Trophoblast cell (in vitro differentiated cells and primary cell): ENCODE results near the gene VSIG4.

Source experiments
- DNase-seq, 2 donors: peaks; one replicate each; pipeline ENCODE4 v3.0.0-alpha.2; 2016
- H2AFZ ChIP-seq: 2 replicates; pipeline ENCODE4 v1.6.1; 2013; ENCODE audit warnings: low read length, moderate library complexity, mild to moderate bottlenecking; ENCODE audit not compliant: insufficient read depth, poor library complexity
- H2AK5ac ChIP-seq: 2 replicates; pipeline ENCODE4 v1.6.1; 2013; ENCODE audit warnings: mild to moderate bottlenecking, low read length
- H2BK120ac ChIP-seq: 2 replicates; pipeline ENCODE4 v1.6.1; 2013; ENCODE audit warnings: low read length, mild to moderate bottlenecking, moderate library complexity; ENCODE audit not compliant: insufficient read depth, poor library complexity
- H2BK12ac ChIP-seq: 2 replicates; pipeline ENCODE4 v1.6.1; 2013; ENCODE audit warnings: mild to moderate bottlenecking, low read length, moderate library complexity
- H2BK5ac ChIP-seq: 2 replicates; pipeline ENCODE4 v1.6.1; 2013; ENCODE audit warnings: low read length, low read depth, moderate library complexity, mild to moderate bottlenecking; ENCODE audit not compliant: poor library complexity
- H3K14ac ChIP-seq: 2 replicates; pipeline ENCODE4 v1.6.1; 2013; ENCODE audit warnings: mild to moderate bottlenecking, low read length
- H3K18ac ChIP-seq: 2 replicates; pipeline ENCODE4 v1.6.1; 2013; ENCODE audit warnings: mild to moderate bottlenecking, low read length
- H3K23ac ChIP-seq: 2 replicates; pipeline ENCODE4 v1.6.1; 2013; ENCODE audit warnings: low read length
- H3K27ac ChIP-seq: 2 replicates; pipeline ENCODE4 v1.5.1; 2013; ENCODE audit warnings: low read depth, mild to moderate bottlenecking, inconsistent platforms, low read length, moderate library complexity
- H3K27me3 ChIP-seq: 2 replicates; pipeline ENCODE4 v1.6.1; 2013; ENCODE audit warnings: inconsistent platforms, mild to moderate bottlenecking, low read length, moderate library complexity; ENCODE audit not compliant: insufficient read depth
- H3K36me3 ChIP-seq, 2 experiments: 1 replicate in 1 of 2; 2 replicates in 1 of 2; pipeline ENCODE4 v1.6.1; 2013; ENCODE audit warnings: low read length in 2 of 2, mild to moderate bottlenecking in 2 of 2, moderate library complexity in 1 of 2; ENCODE audit not compliant: insufficient read depth in 2 of 2, control insufficient read depth in 1 of 2
- H3K4ac ChIP-seq: 2 replicates; pipeline ENCODE4 v1.6.1; 2013; ENCODE audit warnings: low read depth, mild to moderate bottlenecking, low read length, moderate library complexity
- H3K4me1 ChIP-seq, 2 experiments: 1 replicate in 1 of 2; 2 replicates in 1 of 2; pipeline ENCODE4 v1.6.1; 2013; ENCODE audit warnings: low read length in 2 of 2, mild to moderate bottlenecking in 2 of 2, moderate library complexity in 1 of 2; ENCODE audit not compliant: insufficient read depth in 2 of 2, control insufficient read depth in 1 of 2
- H3K4me2 ChIP-seq: 2 replicates; pipeline ENCODE4 v1.6.1; 2013; ENCODE audit warnings: inconsistent platforms, mild to moderate bottlenecking, low read length, moderate library complexity
- H3K4me3 ChIP-seq: 2 replicates; pipeline ENCODE4 v1.5.1; 2013; ENCODE audit warnings: mild to moderate bottlenecking, low read depth, low read length, inconsistent platforms
- H3K79me1 ChIP-seq: one replicate; pipeline ENCODE4 v1.6.1; 2013; ENCODE audit warnings: low read length
- H3K79me2 ChIP-seq: 2 replicates; pipeline ENCODE4 v1.6.1; 2013; ENCODE audit warnings: low read length, mild to moderate bottlenecking; ENCODE audit not compliant: control insufficient read depth, insufficient read depth, poor library complexity
- H3K9ac ChIP-seq: 2 replicates; pipeline ENCODE4 v1.6.1; 2013; ENCODE audit warnings: mild to moderate bottlenecking, low read length
- H3K9me3 ChIP-seq: 2 replicates; pipeline ENCODE4 v1.6.1; 2013; ENCODE audit warnings: low read depth, mild to moderate bottlenecking, control low read depth, inconsistent platforms, low read length; ENCODE audit not compliant: insufficient read depth
- H4K12ac ChIP-seq: 2 replicates; pipeline ENCODE4 v1.6.1; 2013; ENCODE audit warnings: low read depth, mild to moderate bottlenecking, low read length, moderate library complexity
- H4K8ac ChIP-seq: 2 replicates; pipeline ENCODE4 v1.6.1; 2013; ENCODE audit warnings: low read depth, mild to moderate bottlenecking, low read length, moderate library complexity
- H4K91ac ChIP-seq: one replicate; pipeline ENCODE4 v1.6.1; 2013; ENCODE audit warnings: low read depth, mild to moderate bottlenecking, low read length, moderate library complexity
- WGBS: extraction: QIAGEN DNeasy Blood & Tissue Kit; methylation state at CpG from one replicate; pipeline ENCODE4 v1.1.7; 2013; ENCODE audit warnings: missing lambda C conversion rate; ENCODE audit not compliant: insufficient read length, insufficient coverage; ENCODE audit errors: extremely low coverage; 5-methylcytosine and 5-hydroxymethylcytosine counted together

VSIG4 gene

DNA sequence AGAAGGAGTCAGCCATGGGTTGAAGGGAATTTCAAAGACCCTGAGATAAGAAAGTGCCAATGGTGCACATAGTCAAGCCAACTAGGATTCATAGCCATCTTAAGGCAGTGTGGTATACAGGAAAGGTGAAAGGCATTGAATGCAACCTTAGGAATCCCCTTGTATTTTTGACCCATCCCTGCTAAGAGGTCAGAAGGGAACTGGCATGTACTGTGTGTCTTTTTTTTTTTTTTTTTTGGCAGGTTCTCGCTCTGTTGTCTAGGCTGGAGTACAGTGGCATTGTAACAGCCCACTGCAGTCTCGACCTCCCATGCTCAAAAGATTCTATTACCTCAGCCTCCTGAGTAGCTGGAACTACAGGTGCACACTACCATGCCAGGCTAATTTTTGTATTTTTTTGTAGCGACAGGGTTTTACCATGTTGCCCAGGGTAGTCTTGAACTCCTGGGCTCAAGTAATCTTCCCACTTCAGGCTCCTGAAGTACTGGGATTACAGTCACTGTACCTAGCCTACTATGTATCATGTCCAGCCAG is 40.8 kb downstream of the VSIG4 start:
- no peaks in the 10 kb centered on the region for H3K79me2 ChIP-seq
- no peak overlapping the region for H3K27ac ChIP-seq
- no peak overlapping the region for H3K9ac ChIP-seq
- no peaks in the 10 kb centered on the region for H3K4me1 ChIP-seq
- no peaks in the 10 kb centered on the region for H3K9me3 ChIP-seq
- no peak for DNase-seq
- no peak overlapping the region for H4K12ac ChIP-seq
- no peak overlapping the region for H3K18ac ChIP-seq
- no peak overlapping the region for H2BK12ac ChIP-seq
- H3K36me3 ChIP-seq: no peaks in the 10 kb centered on the region
- H2AFZ ChIP-seq: no peak overlapping the region
- no peak overlapping the region for H3K14ac ChIP-seq
- no peak overlapping the region for H2AK5ac ChIP-seq
- no peak overlapping the region for H3K4me2 ChIP-seq
- no peaks in the 10 kb centered on the region for H3K27me3 ChIP-seq
- H3K23ac ChIP-seq: no peak overlapping the region
- WGBS: no CpG with 5 or more reads among the region's 3 CpGs
- no peak overlapping the region for H3K4ac ChIP-seq
- no peak overlapping the region for H2BK120ac ChIP-seq
- H3K79me1 ChIP-seq: no peaks in the 10 kb centered on the region
- no peak overlapping the region for H3K4me3 ChIP-seq
- no peak overlapping the region for H2BK5ac ChIP-seq
- no peak overlapping the region for H4K91ac ChIP-seq
- no peak overlapping the region for H4K8ac ChIP-seq

DNA sequence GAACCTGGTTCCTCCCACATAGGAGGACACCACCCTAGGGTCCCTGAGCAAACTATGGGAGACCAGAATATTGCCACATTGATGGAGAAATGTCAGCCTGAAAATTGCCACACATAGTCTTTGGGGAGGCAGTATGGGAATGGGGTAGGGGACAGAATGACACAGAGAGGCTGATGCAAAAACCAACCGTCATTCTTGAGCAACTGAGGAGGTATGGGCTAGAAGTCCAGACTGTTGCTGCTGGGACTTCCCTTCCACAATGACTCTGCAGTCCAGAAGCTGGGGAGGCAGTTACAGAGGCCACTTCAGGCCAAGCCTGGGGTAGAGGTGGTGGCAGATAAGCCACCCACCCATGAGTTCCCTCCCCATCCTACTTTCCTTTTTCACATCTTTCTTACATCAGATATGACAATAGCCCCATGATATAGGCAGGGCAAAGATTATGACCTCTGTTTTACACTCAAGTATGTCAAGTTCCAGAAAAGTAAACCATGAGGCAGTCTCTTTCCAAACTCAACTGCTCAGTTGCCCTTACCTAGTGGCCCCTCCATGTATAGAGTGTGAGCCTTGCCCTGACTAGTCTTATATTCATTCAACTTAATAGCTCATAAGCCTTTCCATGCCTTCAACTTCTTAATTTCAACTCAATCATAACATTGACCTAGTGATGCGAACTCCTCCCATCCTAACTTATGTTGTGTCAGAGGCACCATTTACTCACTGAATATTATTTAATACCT is 41.7 kb downstream of the VSIG4 start:
- Histone ChIP-seq H2AK5ac (no peak overlapping the region), H3K4me2 (no peak overlapping the region), H2BK120ac (no peak overlapping the region), H3K4me3 (no peak overlapping the region), H3K79me1 (no peaks in the 10 kb centered on the region), H3K14ac (no peak overlapping the region), H3K18ac (no peak overlapping the region), H4K91ac (no peak overlapping the region), H3K4ac (no peak overlapping the region), H3K27ac (no peak overlapping the region), H3K23ac (no peak overlapping the region), H3K9ac (no peak overlapping the region), H3K36me3 (no peaks in the 10 kb centered on the region), H3K27me3 (no peaks in the 10 kb centered on the region), H2BK12ac (no peak overlapping the region), H3K4me1 (no peaks in the 10 kb centered on the region), H2BK5ac (no peak overlapping the region), H4K8ac (no peak overlapping the region), H4K12ac (no peak overlapping the region), H2AFZ (no peak overlapping the region), H3K79me2 (no peaks in the 10 kb centered on the region), H3K9me3 (no peaks in the 10 kb centered on the region)
- WGBS: no CpG with 5 or more reads among the region's 2 CpGs
- no peak for DNase-seq

DNA sequence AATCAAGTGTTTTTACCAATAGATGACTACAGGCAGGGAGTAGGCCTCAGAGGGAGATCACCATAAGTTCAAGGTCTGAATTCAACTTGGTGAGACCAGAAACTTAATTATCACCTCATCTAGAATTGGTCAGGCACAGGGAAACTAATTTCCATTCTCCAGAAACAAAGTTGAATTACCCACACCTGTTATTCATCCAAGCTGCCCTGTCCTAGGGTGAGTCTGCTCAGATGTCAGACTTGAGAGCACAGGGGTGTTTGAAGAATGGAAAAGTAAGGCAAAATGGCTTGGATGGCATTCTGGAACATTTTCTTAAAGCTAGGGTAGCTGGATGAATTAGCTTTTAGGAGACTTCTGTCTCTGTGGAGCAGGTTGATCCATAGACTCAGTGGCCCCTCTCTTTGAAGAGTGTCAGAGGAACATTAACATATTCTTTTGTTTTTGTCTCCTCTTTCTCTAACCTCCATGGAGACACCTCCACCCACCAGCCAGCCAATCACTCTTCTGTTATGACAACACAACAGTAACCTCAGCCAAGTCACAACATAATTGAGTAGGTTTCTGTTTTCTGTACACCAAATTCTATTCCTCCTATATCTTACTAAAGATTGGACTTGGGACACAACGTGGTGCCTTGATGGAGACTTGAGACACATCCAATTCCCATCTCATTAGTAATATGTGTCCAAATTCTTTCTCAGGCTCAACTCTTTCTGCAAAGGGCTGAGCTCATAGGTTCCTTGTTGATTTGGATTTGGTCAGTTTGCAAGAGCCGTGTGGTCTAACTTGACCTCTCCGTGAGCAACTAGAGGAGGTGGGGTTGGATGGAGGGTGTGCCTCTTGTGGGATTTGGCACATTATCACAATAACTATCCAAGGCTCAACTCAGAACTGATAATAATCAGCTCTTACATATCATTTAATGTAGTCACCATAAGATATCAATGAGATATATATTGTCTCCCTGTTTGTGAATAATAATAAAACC is 45.1 kb downstream of the VSIG4 start:
- no peak overlapping the region for H3K9ac ChIP-seq
- no peak overlapping the region for H2BK120ac ChIP-seq
- H3K4ac ChIP-seq: no peak overlapping the region
- H3K36me3 ChIP-seq: no peaks in the 10 kb centered on the region
- no CpG with 5 or more reads among the region's 3 CpGs for WGBS
- no peak overlapping the region for H4K8ac ChIP-seq
- H2BK12ac ChIP-seq: no peak overlapping the region
- H3K4me2 ChIP-seq: no peak overlapping the region
- no peak overlapping the region for H2AFZ ChIP-seq
- H3K14ac ChIP-seq: no peak overlapping the region
- no peak overlapping the region for H2AK5ac ChIP-seq
- no peak overlapping the region for H3K18ac ChIP-seq
- H3K79me1 ChIP-seq: no peaks in the 10 kb centered on the region
- H2BK5ac ChIP-seq: no peak overlapping the region
- no peaks in the 10 kb centered on the region for H3K4me1 ChIP-seq
- H3K9me3 ChIP-seq: no peaks in the 10 kb centered on the region
- H3K27ac ChIP-seq: no peak overlapping the region
- H3K79me2 ChIP-seq: no peaks in the 10 kb centered on the region
- H3K23ac ChIP-seq: no peak overlapping the region
- H3K27me3 ChIP-seq: no peaks in the 10 kb centered on the region
- H3K4me3 ChIP-seq: no peak overlapping the region
- H4K91ac ChIP-seq: no peak overlapping the region
- H4K12ac ChIP-seq: no peak overlapping the region
- DNase-seq: no peak

- H3K4me3 ChIP-seq: no peak overlapping the region
- no peaks in the 10 kb centered on the region for H3K79me2 ChIP-seq
- no CpG with 5 or more reads among the region's 2 CpGs for WGBS
- H3K4ac ChIP-seq: no peak overlapping the region
- H3K23ac ChIP-seq: no peak overlapping the region
- no peak overlapping the region for H4K12ac ChIP-seq
- H3K14ac ChIP-seq: no peak overlapping the region
- H4K8ac ChIP-seq: no peak overlapping the region
- no peak overlapping the region for H2BK12ac ChIP-seq
- H2BK120ac ChIP-seq: no peak overlapping the region
- no peaks in the 10 kb centered on the region for H3K36me3 ChIP-seq
- no peaks in the 10 kb centered on the region for H3K4me1 ChIP-seq
- H3K4me2 ChIP-seq: no peak overlapping the region
- no peak overlapping the region for H2AK5ac ChIP-seq
- H2BK5ac ChIP-seq: no peak overlapping the region
- H4K91ac ChIP-seq: no peak overlapping the region
- no peak for DNase-seq
- no peaks in the 10 kb centered on the region for H3K79me1 ChIP-seq
- H3K27ac ChIP-seq: no peak overlapping the region
- no peaks in the 10 kb centered on the region for H3K27me3 ChIP-seq
- H3K9me3 ChIP-seq: no peaks in the 10 kb centered on the region
- no peak overlapping the region for H3K18ac ChIP-seq
- H2AFZ ChIP-seq: no peak overlapping the region
- H3K9ac ChIP-seq: no peak overlapping the region
Measured at GRCh38 chrX:65993915-65994460, 45.9 kb downstream of the VSIG4 start.
